ENCODE results near the gene BAZ1A.

DNA sequence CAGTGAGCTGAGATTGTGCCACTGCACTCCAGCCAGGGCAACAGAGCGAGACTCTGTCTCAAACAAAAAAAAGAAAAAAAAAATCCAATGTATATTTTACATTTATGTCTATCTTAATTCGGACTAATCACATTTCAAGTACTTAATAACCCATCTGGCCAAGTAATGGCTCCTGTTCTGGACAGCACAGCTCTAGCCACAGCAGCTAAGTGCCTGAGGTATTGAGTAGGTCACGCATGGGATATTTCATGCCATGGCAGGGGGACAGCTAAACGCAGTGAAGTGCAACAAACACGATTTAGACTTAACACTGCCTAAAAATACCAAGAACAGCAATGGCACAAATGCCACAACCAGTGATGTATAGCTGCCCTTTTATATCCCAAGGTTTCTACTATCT, 8.0 kb downstream of the BAZ1A start:
- TF ChIP-seq EZH2 (IDR thresholded peaks at IDR 0.05; ENCODE audit: insufficient read depth, poor library complexity, severe bottlenecking) (no peak), EZH2phosphoT487 (IDR thresholded peaks at IDR 0.05; ENCODE audit: insufficient read depth, low read depth) (no peak)
